HEK293 (cell line): ENCODE measurements around the gene CDYL.
A peak's percentile ranks its signal among the peaks of the same experiment; 100 is the strongest.

Experiments used
- FEZF1 ChIP-seq: fragments of 450-650 bp; formaldehyde crosslinking; IDR thresholded peaks from 2 replicates; pipeline ENCODE4 v1.5.1; 2016; ENCODE audit warnings: missing biosample characterization, missing genetic modification characterization
- IKZF3 ChIP-seq: fragments of 450-650 bp; IDR thresholded peaks from 2 replicates; pipeline ENCODE4 v1.5.0; 2018; ENCODE audit warnings: missing biosample characterization, mild to moderate bottlenecking, missing genetic modification characterization, moderate library complexity
- PBX3 ChIP-seq: sonication (generic); formaldehyde crosslinking; IDR thresholded peaks from 2 replicates; pipeline ENCODE4 v1.8.1; 2022; ENCODE audit warnings: mild to moderate bottlenecking, moderate library complexity, missing genetic modification reagents
- PRDM1 ChIP-seq: fragments of 450-650 bp; formaldehyde crosslinking; IDR thresholded peaks from 2 replicates; pipeline ENCODE4; 2016; ENCODE audit warnings: missing biosample characterization, missing genetic modification characterization
- RBAK ChIP-seq: fragments of 450-650 bp; formaldehyde crosslinking; IDR thresholded peaks from 2 replicates; pipeline ENCODE4 v1.5.1; 2016; ENCODE audit warnings: missing biosample characterization, missing genetic modification characterization
- SETDB1 ChIP-seq: IDR thresholded peaks from one replicate; pipeline ENCODE4 v1.6.1; 2017; ENCODE audit warnings: mild to moderate bottlenecking, low read length, moderate library complexity, mixed read lengths; ENCODE audit not compliant: insufficient read length
- ZBTB20 ChIP-seq: fragments of 450-650 bp; formaldehyde crosslinking; IDR thresholded peaks from 2 replicates; pipeline ENCODE4 v1.5.1; 2016; ENCODE audit warnings: missing biosample characterization, missing genetic modification characterization
- ZBTB48 ChIP-seq: fragments of 450-650 bp; formaldehyde crosslinking; IDR thresholded peaks from 2 replicates; pipeline ENCODE4 v1.5.1; 2016; ENCODE audit warnings: missing biosample characterization, missing genetic modification characterization
- ZBTB7A ChIP-seq: fragments of 450-650 bp; formaldehyde crosslinking; IDR thresholded peaks from 2 replicates; pipeline ENCODE4 v1.5.1; 2016; ENCODE audit warnings: low read depth, missing biosample characterization, missing genetic modification characterization
- ZEB2 ChIP-seq: fragments of 450-650 bp; formaldehyde crosslinking; IDR thresholded peaks from 2 replicates; pipeline ENCODE4 v1.5.1; 2016; ENCODE audit warnings: missing biosample characterization, missing genetic modification characterization
- ZFHX2 ChIP-seq: fragments of 450-650 bp; formaldehyde crosslinking; conservative IDR thresholded peaks from 2 replicates; pipeline ENCODE4 v1.5.1; 2016; ENCODE audit warnings: missing biosample characterization, missing genetic modification characterization
- ZNF10 ChIP-seq: fragments of 450-650 bp; formaldehyde crosslinking; IDR thresholded peaks from 2 replicates; pipeline ENCODE4 v1.5.1; 2017; ENCODE audit warnings: missing biosample characterization, missing genetic modification characterization
- ZNF23 ChIP-seq: fragments of 450-650 bp; formaldehyde crosslinking; IDR thresholded peaks from 2 replicates; pipeline ENCODE4 v1.5.1; 2016; ENCODE audit warnings: missing biosample characterization, missing genetic modification characterization, borderline replicate concordance
- ZNF248 ChIP-seq: fragments of 450-650 bp; formaldehyde crosslinking; IDR thresholded peaks from 2 replicates; pipeline ENCODE4 v1.5.1; 2017; ENCODE audit warnings: missing biosample characterization, missing genetic modification characterization
- ZNF302 ChIP-seq: fragments of 450-650 bp; formaldehyde crosslinking; IDR thresholded peaks from 2 replicates; pipeline ENCODE4 v1.5.1; 2016; ENCODE audit warnings: missing biosample characterization, missing genetic modification characterization, low read depth
- ZNF354C ChIP-seq: fragments of 450-650 bp; formaldehyde crosslinking; IDR thresholded peaks from 2 replicates; pipeline ENCODE4 v1.5.1; 2016; ENCODE audit warnings: missing biosample characterization, missing genetic modification characterization, low read depth, borderline replicate concordance
- ZNF544 ChIP-seq: fragments of 450-650 bp; formaldehyde crosslinking; IDR thresholded peaks from 2 replicates; pipeline ENCODE4 v1.5.0; 2017; ENCODE audit warnings: missing biosample characterization, missing genetic modification characterization
- ZNF660 ChIP-seq: fragments of 450-650 bp; IDR thresholded peaks from 2 replicates; pipeline ENCODE4 v1.5.1; 2018; ENCODE audit warnings: missing biosample characterization, mild to moderate bottlenecking, missing genetic modification characterization
- ZNF670 ChIP-seq: fragments of 450-650 bp; formaldehyde crosslinking; IDR thresholded peaks from 2 replicates; pipeline ENCODE4 v1.5.1; 2016; ENCODE audit warnings: missing biosample characterization, missing genetic modification characterization, low read depth
- ZNF768 ChIP-seq: fragments of 450-650 bp; formaldehyde crosslinking; IDR thresholded peaks from 2 replicates; pipeline ENCODE4 v1.5.1; 2018; ENCODE audit warnings: missing biosample characterization, mild to moderate bottlenecking, missing genetic modification characterization
- ZNF792 ChIP-seq: fragments of 450-650 bp; formaldehyde crosslinking; IDR thresholded peaks from 2 replicates; pipeline ENCODE4 v1.5.1; 2016; ENCODE audit warnings: missing biosample characterization, missing genetic modification characterization
- ZSCAN30 ChIP-seq: fragments of 450-650 bp; IDR thresholded peaks from 2 replicates; pipeline ENCODE4 v1.5.1; 2018; ENCODE audit warnings: missing biosample characterization, mild to moderate bottlenecking, missing genetic modification characterization, moderate library complexity
- ZXDB ChIP-seq: fragments of 450-650 bp; formaldehyde crosslinking; IDR thresholded peaks from 2 replicates; pipeline ENCODE4 v1.5.1; 2016; ENCODE audit warnings: missing biosample characterization, missing genetic modification characterization
- TF ChIP-seq, protein P1 (sequence below): fragments of 450-650 bp; formaldehyde crosslinking; IDR thresholded peaks from 2 replicates; pipeline ENCODE4 v1.5.1; 2016; ENCODE audit warnings: missing biosample characterization, missing genetic modification characterization
- TF ChIP-seq, protein P2 (sequence below): fragments of 450-650 bp; formaldehyde crosslinking; IDR thresholded peaks from 2 replicates; pipeline ENCODE4 v1.5.1; 2016; ENCODE audit warnings: missing biosample characterization, missing genetic modification characterization, borderline replicate concordance
- TF ChIP-seq, protein P3 (sequence below): fragments of 450-650 bp; IDR thresholded peaks from 2 replicates; pipeline ENCODE4 v1.5.1; 2018; ENCODE audit warnings: missing biosample characterization, mild to moderate bottlenecking, missing genetic modification characterization
- TF ChIP-seq, protein P4 (sequence below): fragments of 450-650 bp; formaldehyde crosslinking; IDR thresholded peaks from 2 replicates; pipeline ENCODE4 v1.5.1; 2016; ENCODE audit warnings: missing biosample characterization, missing genetic modification characterization

The CDYL gene

GRCh38 chr6:4809999-4810918 is 34.1 kb downstream of the CDYL start (continued):
- TF ChIP-seq, protein P1, sequence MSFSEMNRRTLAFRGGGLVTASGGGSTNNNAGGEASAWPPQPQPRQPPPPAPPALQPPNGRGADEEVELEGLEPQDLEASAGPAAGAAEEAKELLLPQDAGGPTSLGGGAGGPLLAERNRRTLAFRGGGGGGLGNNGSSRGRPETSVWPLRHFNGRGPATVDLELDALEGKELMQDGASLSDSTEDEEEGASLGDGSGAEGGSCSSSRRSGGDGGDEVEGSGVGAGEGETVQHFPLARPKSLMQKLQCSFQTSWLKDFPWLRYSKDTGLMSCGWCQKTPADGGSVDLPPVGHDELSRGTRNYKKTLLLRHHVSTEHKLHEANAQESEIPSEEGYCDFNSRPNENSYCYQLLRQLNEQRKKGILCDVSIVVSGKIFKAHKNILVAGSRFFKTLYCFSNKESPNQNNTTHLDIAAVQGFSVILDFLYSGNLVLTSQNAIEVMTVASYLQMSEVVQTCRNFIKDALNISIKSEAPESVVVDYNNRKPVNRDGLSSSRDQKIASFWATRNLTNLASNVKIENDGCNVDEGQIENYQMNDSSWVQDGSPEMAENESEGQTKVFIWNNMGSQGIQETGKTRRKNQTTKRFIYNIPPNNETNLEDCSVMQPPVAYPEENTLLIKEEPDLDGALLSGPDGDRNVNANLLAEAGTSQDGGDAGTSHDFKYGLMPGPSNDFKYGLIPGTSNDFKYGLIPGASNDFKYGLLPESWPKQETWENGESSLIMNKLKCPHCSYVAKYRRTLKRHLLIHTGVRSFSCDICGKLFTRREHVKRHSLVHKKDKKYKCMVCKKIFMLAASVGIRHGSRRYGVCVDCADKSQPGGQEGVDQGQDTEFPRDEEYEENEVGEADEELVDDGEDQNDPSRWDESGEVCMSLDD (tag by site-specific recombination) = no peak
- TF ChIP-seq ZNF544 (no peak), ZNF248 (no peak), ZNF10 (tag by site-specific recombination) (peak; percentile 37; the same call in 1 of the 2 replicates), ZNF768 (tag by site-specific recombination) (no peak), IKZF3 (no peak), ZNF670 (tag by site-specific recombination) (no peak), ZSCAN30 (no peak), ZNF660 (no peak), FEZF1 (peak; percentile 78), ZBTB7A (tag by site-specific recombination) (0 out of 2 replicates have a peak, but pooled peaks have one; percentile 63), PRDM1 (no peak), RBAK (tag by site-specific recombination) (no peak), ZNF792 (no peak), ZEB2 (tag by site-specific recombination) (peak; percentile 81), ZNF354C (tag by site-specific recombination) (no peak), ZBTB48 (tag by site-specific recombination) (no peak), ZFHX2 (tag by site-specific recombination) (no peak; the same call in 1 of the 2 replicates), PBX3 (CRISPR knock-in tag) (no peak), ZBTB20 (no peak), ZXDB (tag by site-specific recombination) (peak; percentile 73), SETDB1 (peak; percentile 83), ZNF23 (tag by site-specific recombination) (no peak), ZNF302 (tag by site-specific recombination) (no peak)
- TF ChIP-seq, protein P2, sequence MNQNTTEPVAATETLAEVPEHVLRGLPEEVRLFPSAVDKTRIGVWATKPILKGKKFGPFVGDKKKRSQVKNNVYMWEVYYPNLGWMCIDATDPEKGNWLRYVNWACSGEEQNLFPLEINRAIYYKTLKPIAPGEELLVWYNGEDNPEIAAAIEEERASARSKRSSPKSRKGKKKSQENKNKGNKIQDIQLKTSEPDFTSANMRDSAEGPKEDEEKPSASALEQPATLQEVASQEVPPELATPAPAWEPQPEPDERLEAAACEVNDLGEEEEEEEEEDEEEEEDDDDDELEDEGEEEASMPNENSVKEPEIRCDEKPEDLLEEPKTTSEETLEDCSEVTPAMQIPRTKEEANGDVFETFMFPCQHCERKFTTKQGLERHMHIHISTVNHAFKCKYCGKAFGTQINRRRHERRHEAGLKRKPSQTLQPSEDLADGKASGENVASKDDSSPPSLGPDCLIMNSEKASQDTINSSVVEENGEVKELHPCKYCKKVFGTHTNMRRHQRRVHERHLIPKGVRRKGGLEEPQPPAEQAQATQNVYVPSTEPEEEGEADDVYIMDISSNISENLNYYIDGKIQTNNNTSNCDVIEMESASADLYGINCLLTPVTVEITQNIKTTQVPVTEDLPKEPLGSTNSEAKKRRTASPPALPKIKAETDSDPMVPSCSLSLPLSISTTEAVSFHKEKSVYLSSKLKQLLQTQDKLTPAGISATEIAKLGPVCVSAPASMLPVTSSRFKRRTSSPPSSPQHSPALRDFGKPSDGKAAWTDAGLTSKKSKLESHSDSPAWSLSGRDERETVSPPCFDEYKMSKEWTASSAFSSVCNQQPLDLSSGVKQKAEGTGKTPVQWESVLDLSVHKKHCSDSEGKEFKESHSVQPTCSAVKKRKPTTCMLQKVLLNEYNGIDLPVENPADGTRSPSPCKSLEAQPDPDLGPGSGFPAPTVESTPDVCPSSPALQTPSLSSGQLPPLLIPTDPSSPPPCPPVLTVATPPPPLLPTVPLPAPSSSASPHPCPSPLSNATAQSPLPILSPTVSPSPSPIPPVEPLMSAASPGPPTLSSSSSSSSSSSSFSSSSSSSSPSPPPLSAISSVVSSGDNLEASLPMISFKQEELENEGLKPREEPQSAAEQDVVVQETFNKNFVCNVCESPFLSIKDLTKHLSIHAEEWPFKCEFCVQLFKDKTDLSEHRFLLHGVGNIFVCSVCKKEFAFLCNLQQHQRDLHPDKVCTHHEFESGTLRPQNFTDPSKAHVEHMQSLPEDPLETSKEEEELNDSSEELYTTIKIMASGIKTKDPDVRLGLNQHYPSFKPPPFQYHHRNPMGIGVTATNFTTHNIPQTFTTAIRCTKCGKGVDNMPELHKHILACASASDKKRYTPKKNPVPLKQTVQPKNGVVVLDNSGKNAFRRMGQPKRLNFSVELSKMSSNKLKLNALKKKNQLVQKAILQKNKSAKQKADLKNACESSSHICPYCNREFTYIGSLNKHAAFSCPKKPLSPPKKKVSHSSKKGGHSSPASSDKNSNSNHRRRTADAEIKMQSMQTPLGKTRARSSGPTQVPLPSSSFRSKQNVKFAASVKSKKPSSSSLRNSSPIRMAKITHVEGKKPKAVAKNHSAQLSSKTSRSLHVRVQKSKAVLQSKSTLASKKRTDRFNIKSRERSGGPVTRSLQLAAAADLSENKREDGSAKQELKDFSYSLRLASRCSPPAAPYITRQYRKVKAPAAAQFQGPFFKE (tag by site-specific recombination) = no peak
- TF ChIP-seq, protein P3, sequence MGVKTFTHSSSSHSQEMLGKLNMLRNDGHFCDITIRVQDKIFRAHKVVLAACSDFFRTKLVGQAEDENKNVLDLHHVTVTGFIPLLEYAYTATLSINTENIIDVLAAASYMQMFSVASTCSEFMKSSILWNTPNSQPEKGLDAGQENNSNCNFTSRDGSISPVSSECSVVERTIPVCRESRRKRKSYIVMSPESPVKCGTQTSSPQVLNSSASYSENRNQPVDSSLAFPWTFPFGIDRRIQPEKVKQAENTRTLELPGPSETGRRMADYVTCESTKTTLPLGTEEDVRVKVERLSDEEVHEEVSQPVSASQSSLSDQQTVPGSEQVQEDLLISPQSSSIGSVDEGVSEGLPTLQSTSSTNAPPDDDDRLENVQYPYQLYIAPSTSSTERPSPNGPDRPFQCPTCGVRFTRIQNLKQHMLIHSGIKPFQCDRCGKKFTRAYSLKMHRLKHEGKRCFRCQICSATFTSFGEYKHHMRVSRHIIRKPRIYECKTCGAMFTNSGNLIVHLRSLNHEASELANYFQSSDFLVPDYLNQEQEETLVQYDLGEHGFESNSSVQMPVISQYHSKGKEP = no peak
- TF ChIP-seq, protein P4, sequence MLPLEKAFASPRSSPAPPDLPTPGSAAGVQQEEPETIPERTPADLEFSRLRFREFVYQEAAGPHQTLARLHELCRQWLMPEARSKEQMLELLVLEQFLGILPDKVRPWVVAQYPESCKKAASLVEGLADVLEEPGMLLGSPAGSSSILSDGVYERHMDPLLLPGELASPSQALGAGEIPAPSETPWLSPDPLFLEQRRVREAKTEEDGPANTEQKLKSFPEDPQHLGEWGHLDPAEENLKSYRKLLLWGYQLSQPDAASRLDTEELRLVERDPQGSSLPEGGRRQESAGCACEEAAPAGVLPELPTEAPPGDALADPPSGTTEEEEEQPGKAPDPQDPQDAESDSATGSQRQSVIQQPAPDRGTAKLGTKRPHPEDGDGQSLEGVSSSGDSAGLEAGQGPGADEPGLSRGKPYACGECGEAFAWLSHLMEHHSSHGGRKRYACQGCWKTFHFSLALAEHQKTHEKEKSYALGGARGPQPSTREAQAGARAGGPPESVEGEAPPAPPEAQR (tag by site-specific recombination) = no peak
